GM10248 (cell line): ENCODE data around the gene TMEM132C.

ENCODE experiments used
- CTCF ChIA-PET: fragments of 300-600 bp; sonication (Branson Sonifier 250); formaldehyde crosslinking; extraction: SDS; loops from one replicate; lab custom pipeline; 2021; ENCODE audit warnings: antibody characterized with exemption; lab: Yijun Ruan, JAX
- POLR2A ChIA-PET: fragments of 350-650 bp; sonication (Branson Sonifier 250); formaldehyde crosslinking; extraction: SDS; loops from one replicate; lab custom pipeline; 2020; ENCODE audit warnings: antibody characterized with exemption; lab: Yijun Ruan, JAX
- DNase-seq: peaks from one replicate; pipeline ENCODE4 v3.0.0; 2012; ENCODE audit errors: extremely low spot score
- TF ChIP-seq, protein P1 (sequence below): IDR thresholded peaks from 2 replicates; pipeline ENCODE4 v1.5.1; 2012; ENCODE audit warnings: mild to moderate bottlenecking, low read depth; ENCODE audit errors: extremely low read depth, missing control alignments, control extremely low read depth

The TMEM132C gene

DNA sequence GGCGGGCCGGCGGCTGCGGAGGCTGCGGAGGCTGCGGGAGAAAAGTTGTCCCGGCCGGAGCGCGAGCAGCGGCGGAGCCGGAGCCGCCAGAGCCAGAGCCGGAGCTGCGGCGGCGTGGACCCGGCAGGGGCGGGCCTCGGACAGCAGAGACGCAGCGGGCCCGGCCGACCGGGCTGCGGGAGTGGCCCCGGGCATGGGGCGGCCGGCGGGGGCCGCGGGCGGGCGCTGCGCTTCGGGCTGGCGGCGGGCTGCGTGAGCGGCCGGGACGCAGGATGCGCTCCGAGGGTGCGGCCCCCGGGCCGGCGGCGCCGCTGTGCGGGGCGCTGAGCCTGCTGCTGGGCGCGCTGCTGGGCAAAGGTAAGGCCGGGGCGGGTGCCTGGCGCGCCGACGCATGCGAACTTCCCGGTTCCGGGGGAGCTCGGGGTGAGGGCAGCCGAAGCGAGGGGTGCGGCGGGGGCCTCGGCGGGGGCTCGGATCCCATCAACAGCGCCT is at the start of gene TMEM132C:
TSS of gene TMEM132C (plus strand) at position 40 of the 492 bp plus-strand sequence. CDS start at position 273, 233 bp downstream.
- POLR2A ChIA-PET, result no interaction called here
- TF ChIP-seq, protein P1, sequence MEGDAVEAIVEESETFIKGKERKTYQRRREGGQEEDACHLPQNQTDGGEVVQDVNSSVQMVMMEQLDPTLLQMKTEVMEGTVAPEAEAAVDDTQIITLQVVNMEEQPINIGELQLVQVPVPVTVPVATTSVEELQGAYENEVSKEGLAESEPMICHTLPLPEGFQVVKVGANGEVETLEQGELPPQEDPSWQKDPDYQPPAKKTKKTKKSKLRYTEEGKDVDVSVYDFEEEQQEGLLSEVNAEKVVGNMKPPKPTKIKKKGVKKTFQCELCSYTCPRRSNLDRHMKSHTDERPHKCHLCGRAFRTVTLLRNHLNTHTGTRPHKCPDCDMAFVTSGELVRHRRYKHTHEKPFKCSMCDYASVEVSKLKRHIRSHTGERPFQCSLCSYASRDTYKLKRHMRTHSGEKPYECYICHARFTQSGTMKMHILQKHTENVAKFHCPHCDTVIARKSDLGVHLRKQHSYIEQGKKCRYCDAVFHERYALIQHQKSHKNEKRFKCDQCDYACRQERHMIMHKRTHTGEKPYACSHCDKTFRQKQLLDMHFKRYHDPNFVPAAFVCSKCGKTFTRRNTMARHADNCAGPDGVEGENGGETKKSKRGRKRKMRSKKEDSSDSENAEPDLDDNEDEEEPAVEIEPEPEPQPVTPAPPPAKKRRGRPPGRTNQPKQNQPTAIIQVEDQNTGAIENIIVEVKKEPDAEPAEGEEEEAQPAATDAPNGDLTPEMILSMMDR, result no peak
- no peak for DNase-seq
- CTCF ChIA-PET, result no interaction called here

DNA sequence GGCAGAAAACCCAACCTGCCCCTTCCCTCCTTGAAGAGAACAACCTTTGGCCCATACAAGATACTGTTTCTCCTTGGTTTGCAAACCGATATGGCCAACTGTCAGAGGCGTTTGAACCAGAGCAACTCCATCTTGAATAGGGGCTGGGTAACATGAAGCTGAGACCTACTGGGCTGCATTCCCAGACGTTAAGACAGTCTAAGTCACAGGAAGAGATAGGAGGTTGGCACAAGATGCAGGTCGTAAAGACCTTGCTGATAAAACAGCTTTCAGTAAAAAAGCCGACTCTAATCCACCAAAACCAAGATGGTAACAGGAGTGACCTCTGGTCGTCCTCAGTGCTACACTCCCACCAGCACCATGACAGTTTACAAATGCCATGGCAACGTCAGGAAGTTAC is 42.7 kb upstream of the TMEM132C start:
- TF ChIP-seq, protein P1, result no peak
- ChIA-PET CTCF (interaction anchor here (2.5 kb wide), 1 partner anchor 35 kb away, joined by 7 read pairs; no protein-coding TSS in a partner anchor), POLR2A (no interaction called here)
- no peak for DNase-seq

DNA sequence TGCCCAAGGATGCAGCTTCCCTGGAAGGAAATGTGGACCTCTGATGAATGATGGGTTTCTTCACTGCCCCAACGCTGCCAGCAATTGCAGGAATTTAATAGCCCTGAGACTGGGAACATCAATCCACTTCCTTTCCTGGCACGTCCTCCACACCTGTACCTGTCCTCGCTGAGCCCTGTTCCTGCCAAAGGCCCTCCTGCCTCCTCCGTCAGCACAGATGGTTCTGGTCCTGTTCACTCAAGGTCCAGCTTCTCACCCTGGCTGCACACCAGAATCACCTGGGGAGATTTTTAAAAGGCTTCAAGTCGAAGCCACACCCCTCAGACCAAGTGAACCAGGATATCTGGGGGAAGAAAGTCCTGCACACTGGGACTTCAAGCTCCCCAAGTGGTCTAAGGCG is 38.4 kb upstream of the TMEM132C start:
- no peak for DNase-seq
- TF ChIP-seq, protein P1, result no peak
- ChIA-PET POLR2A (no interaction called here), CTCF (interaction anchor here (1.1 kb wide), 1 partner anchor 8 kb away, joined by 3 read pairs; no protein-coding TSS in a partner anchor)

DNA sequence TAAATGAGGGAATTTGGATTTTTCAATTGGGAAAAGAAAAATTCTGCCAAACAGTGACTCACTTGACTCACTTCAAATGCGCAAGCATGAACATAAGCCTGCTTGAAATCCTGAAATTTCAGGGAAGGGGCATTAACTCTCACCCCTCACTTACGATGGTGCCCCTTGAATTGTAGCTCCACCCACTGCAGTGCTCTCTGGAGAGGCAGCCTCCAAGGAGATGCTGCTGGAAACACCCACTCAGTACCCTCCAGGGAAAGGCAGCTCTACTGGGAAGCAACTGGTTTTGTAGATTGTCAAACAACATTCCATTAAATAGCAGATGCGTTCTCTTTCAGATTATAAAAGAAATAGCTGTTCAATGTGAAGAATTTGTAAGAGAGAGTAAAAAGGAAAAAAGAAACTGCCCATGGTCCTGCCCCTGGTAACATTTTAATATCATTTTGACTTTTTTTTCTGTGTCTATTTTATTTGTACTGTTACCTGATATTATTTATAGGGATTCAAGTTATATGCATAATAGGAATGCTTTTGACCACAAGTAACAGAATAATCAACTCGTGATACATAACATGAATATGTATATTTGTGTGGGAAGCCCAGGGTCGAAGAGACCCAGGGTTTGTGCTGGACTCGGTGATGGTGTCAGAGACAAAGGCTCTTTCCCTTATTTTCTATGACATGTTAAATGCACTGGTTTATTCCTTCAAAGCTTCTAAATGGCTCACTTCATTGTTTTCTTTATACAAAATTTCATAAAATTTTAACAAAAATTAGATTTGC is 31.1 kb upstream of the TMEM132C start:
- DNase-seq, result no peak
- POLR2A ChIA-PET, result no interaction called here
- CTCF ChIA-PET, result no interaction called here
- TF ChIP-seq, protein P1, result no peak

DNA sequence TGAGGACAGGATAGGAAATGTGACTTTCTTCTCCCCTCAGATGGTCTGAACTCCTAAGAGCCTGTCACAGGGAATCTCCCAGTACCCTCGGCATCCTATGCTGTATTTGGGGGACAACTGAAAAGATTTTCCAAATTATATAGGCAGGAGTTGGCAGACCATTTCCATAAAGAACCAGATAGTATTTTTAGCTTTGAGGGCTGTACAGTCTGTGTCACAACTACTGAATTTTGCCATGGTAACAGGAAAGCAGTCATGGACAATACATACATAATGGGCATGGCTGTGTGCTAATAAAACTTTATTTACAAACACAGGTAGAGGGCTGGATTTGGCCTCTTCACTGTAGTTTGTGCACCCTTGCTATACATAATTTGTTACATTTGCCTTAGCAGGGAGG is 30.4 kb upstream of the TMEM132C start:
- CTCF ChIA-PET, result no interaction called here
- POLR2A ChIA-PET, result no interaction called here
- TF ChIP-seq, protein P1, result no peak
- no peak for DNase-seq

DNA sequence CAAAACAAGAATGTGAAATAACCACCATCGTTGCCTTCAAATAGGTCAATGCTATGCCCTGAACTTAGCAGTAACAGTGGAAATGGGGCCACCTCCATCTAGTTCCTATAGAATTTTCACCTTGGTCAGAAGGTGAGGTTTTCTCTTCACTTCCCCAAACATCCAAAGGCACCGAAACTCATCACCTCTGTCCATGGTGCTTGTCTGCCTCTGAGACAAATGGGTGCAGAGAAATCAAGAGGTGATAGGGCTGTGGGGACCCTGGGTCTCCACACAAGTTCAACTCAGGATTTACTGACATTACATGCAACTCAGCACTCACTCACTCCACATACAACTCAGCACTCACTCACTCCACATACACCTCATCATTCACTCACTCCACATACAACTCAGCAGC is 26.2 kb upstream of the TMEM132C start:
- TF ChIP-seq, protein P1, result no peak
- DNase-seq, result no peak
- POLR2A ChIA-PET, result no interaction called here
- CTCF ChIA-PET, result no interaction called here
